ENCODE data around the gene IPO13.

Gene IPO13

DNA sequence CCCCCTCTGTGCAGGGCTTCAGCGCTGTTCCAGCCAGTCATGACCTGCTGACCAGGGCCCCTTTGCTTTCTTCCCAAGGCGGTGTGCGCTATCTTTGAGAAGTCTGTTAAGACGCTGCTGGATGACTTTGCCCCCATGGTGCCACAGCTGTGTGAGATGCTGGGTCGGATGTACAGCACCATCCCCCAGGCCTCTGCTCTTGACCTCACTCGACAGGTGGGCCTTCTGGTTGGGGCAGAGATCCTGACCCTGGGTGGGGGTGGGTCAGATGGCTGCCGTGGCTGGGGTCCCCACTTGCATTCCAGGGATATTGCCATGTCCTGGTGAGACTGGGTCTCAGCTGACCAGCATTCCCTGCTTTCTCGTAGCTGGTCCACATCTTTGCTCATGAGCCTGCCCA is 14.0 kb downstream of the IPO13 start:
- no peak overlapping the region for H3K4me2 ChIP-seq
- no peaks in the 10 kb centered on the region for H3K79me2 ChIP-seq (ENCODE audit: insufficient read depth, low read depth)
- H3K27me3 ChIP-seq (ENCODE audit: insufficient read depth, low read depth) = no peaks in the 10 kb centered on the region
- no peak overlapping the region for H2AFZ ChIP-seq (ENCODE audit: low read depth)
- H3K4me1 ChIP-seq (ENCODE audit: low read depth, poor library complexity, severe bottlenecking) = peaks cover 7% of the 10 kb centered on the region
- no peak for TF ChIP-seq CTCF (conservative IDR thresholded peaks at IDR 0.05; ENCODE audit: low read depth, low read length)
- no peaks in the 10 kb centered on the region for H3K36me3 ChIP-seq (ENCODE audit: insufficient read depth)
- no peak overlapping the region for H3K27ac ChIP-seq
- no peaks in the 10 kb centered on the region for H4K20me1 ChIP-seq (ENCODE audit: insufficient read depth)
- H3K4me3 ChIP-seq (IDR thresholded peaks at IDR 0.05; ENCODE audit: insufficient read depth, low read depth, low read length) = no peak overlapping the region
- H3K9ac ChIP-seq = no peak overlapping the region

- H3K9ac ChIP-seq = no peak overlapping the region
- TF ChIP-seq CTCF (conservative IDR thresholded peaks at IDR 0.05; ENCODE audit: low read depth, low read length) = no peak
- no peaks in the 10 kb centered on the region for H3K36me3 ChIP-seq (ENCODE audit: insufficient read depth)
- no peak overlapping the region for H2AFZ ChIP-seq (ENCODE audit: low read depth)
- H3K27me3 ChIP-seq (ENCODE audit: insufficient read depth, low read depth) = no peaks in the 10 kb centered on the region
- H3K79me2 ChIP-seq (ENCODE audit: insufficient read depth, low read depth) = no peaks in the 10 kb centered on the region
- peaks cover 7% of the 10 kb centered on the region for H3K4me1 ChIP-seq (ENCODE audit: low read depth, poor library complexity, severe bottlenecking)
- no peak overlapping the region for H3K4me2 ChIP-seq
- no peaks in the 10 kb centered on the region for H4K20me1 ChIP-seq (ENCODE audit: insufficient read depth)
- H3K27ac ChIP-seq = no peak overlapping the region
- H3K4me3 ChIP-seq (IDR thresholded peaks at IDR 0.05; ENCODE audit: insufficient read depth, low read depth, low read length) = no peak overlapping the region
Observed at GRCh38 chr1:43961692-43962091, 14.9 kb downstream of the IPO13 start.

GRCh38 chr1:43962324-43962723 is 15.6 kb downstream of the IPO13 start:
- no peak overlapping the region for H3K27ac ChIP-seq
- H3K9ac ChIP-seq = no peak overlapping the region
- H3K36me3 ChIP-seq (ENCODE audit: insufficient read depth) = no peaks in the 10 kb centered on the region
- H4K20me1 ChIP-seq (ENCODE audit: insufficient read depth) = no peaks in the 10 kb centered on the region
- H3K4me2 ChIP-seq = no peak overlapping the region
- no peak overlapping the region for H2AFZ ChIP-seq (ENCODE audit: low read depth)
- H3K4me1 ChIP-seq (ENCODE audit: low read depth, poor library complexity, severe bottlenecking) = peaks cover 7% of the 10 kb centered on the region
- H3K79me2 ChIP-seq (ENCODE audit: insufficient read depth, low read depth) = no peaks in the 10 kb centered on the region
- H3K4me3 ChIP-seq (IDR thresholded peaks at IDR 0.05; ENCODE audit: insufficient read depth, low read depth, low read length) = no peak overlapping the region
- TF ChIP-seq CTCF (conservative IDR thresholded peaks at IDR 0.05; ENCODE audit: low read depth, low read length) = no peak
- H3K27me3 ChIP-seq (ENCODE audit: insufficient read depth, low read depth) = no peaks in the 10 kb centered on the region

DNA sequence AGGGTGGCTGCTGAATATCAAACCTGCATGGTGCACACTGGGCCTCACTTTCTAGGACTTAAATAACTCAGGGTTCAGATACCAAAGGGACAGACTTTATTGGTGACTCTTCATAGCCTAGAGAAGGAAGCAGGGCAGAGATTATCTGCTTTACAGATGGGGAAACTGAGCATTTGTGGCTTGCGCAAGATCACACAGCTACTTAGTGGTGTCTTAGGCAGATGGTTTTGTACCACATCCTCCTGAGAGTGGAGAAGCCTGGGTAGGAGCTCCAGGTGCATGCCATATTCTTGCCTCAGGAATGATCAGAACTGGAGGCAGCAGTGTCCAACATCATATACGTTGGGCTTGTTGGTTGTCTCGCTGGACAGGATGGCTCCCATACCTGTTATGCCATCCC is 16.3 kb downstream of the IPO13 start:
- TF ChIP-seq CTCF (conservative IDR thresholded peaks at IDR 0.05; ENCODE audit: low read depth, low read length) = no peak
- H3K27ac ChIP-seq = no peak overlapping the region

More for the DNA sequence above, 16.3 kb downstream of the IPO13 start:
- H3K4me3 ChIP-seq (IDR thresholded peaks at IDR 0.05; ENCODE audit: insufficient read depth, low read depth, low read length) = no peak overlapping the region
- H3K27me3 ChIP-seq (ENCODE audit: insufficient read depth, low read depth) = no peaks in the 10 kb centered on the region
- no peak overlapping the region for H3K9ac ChIP-seq
- H4K20me1 ChIP-seq (ENCODE audit: insufficient read depth) = no peaks in the 10 kb centered on the region
- H3K36me3 ChIP-seq (ENCODE audit: insufficient read depth) = no peaks in the 10 kb centered on the region
- H3K4me1 ChIP-seq (ENCODE audit: low read depth, poor library complexity, severe bottlenecking) = peaks cover 7% of the 10 kb centered on the region
- H3K79me2 ChIP-seq (ENCODE audit: insufficient read depth, low read depth) = no peaks in the 10 kb centered on the region
- no peak overlapping the region for H2AFZ ChIP-seq (ENCODE audit: low read depth)
- no peak overlapping the region for H3K4me2 ChIP-seq

All from KMS-11 (cell line).